ENCODE results near the gene ARHGDIB. TPM values are rescaled to one million over a fixed set of nuclear protein-coding genes. Genes with fewer than 3 reads are reported as not detected.

Gene ARHGDIB
- total RNA-seq, 4 donors from 2014 or later: 36.7 to 69.5 (median 48.3) TPM

- TF ChIP-seq POLR2AphosphoS5 (IDR thresholded peaks at IDR 0.05) (no peak), EP300 (IDR thresholded peaks at IDR 0.05; ENCODE audit: low read depth) (no peak), CTCF (IDR thresholded peaks at IDR 0.05) (no peak), POLR2A (IDR thresholded peaks at IDR 0.05) (no peak)
- no peaks in the 10 kb centered on the region for H3K27me3 ChIP-seq
- in situ Hi-C loops (cut with MboI; ENCODE audit: low pct_ligation_motif_present in 1 of 4, low pct_unique_long_range_greater_than_20kb in 1 of 4, low sequenced_read_pairs in 3 of 4) (no loop called here), intact Hi-C loops (cut with DNase I; ENCODE audit: low total_unique reads) (no loop called here)
- H3K9me3 ChIP-seq: no peaks in the 10 kb centered on the region
- whole genome bisulfite sequencing, 2 donors (ENCODE audit: low coverage in 1 of 2): 49 to 78% methylated on average over 2 of the region's 2 CpGs
- H3K4me3 ChIP-seq: no peak overlapping the region
- H3K36me3 ChIP-seq: no peaks in the 10 kb centered on the region
- H3K27ac ChIP-seq: peak overlapping the region in 1 of 4 donors; percentile 25
- H3K4me1 ChIP-seq: peaks cover 0 to 6% (median 0%) of the 10 kb centered on the region in 4 donors
- DNase-seq: no peak
Observed at GRCh38 chr12:14902465-14902864, 58.9 kb downstream of the ARHGDIB start.

- intact Hi-C loops (cut with DNase I; ENCODE audit: low total_unique reads) (no loop called here), in situ Hi-C loops (cut with MboI; ENCODE audit: low pct_ligation_motif_present in 1 of 4, low pct_unique_long_range_greater_than_20kb in 1 of 4, low sequenced_read_pairs in 3 of 4) (no loop called here)
- H3K9me3 ChIP-seq: no peaks in the 10 kb centered on the region
- no peaks in the 10 kb centered on the region for H3K36me3 ChIP-seq
- no peak overlapping the region for H3K4me3 ChIP-seq
- 89 to 100% methylated on average over 1 of the region's 1 CpG for WGBS, 2 donors (ENCODE audit: low coverage in 1 of 2)
- no peak for DNase-seq
- peaks cover 0 to 6% (median 0%) of the 10 kb centered on the region in 4 donors for H3K4me1 ChIP-seq
- H3K27me3 ChIP-seq: no peaks in the 10 kb centered on the region
- TF ChIP-seq EP300 (IDR thresholded peaks at IDR 0.05; ENCODE audit: low read depth) (no peak), CTCF (IDR thresholded peaks at IDR 0.05) (no peak)
- peak overlapping the region in 2 of 4 donors; percentile 8 to 36 for H3K27ac ChIP-seq
Observed at GRCh38 chr12:14901228-14901562, 60.2 kb downstream of the ARHGDIB start.

GRCh38 chr12:14900521-14901227 lies 60.7 kb downstream of the ARHGDIB start:
- Histone ChIP-seq H3K36me3 (no peaks in the 10 kb centered on the region), H3K4me1 (peaks cover 0 to 6% (median 0%) of the 10 kb centered on the region in 4 donors), H3K27ac (no peak overlapping the region), H3K9me3 (no peaks in the 10 kb centered on the region), H3K4me3 (no peak overlapping the region), H3K27me3 (no peaks in the 10 kb centered on the region)
- WGBS, 2 donors (ENCODE audit: low coverage in 1 of 2): 77 to 89% methylated on average over 5 of the region's 5 CpGs
- in situ Hi-C loops (cut with MboI; ENCODE audit: low pct_ligation_motif_present in 1 of 4, low pct_unique_long_range_greater_than_20kb in 1 of 4, low sequenced_read_pairs in 3 of 4): no loop called here
- TF ChIP-seq EP300 (IDR thresholded peaks at IDR 0.05; ENCODE audit: low read depth) (no peak), POLR2A (IDR thresholded peaks at IDR 0.05) (no peak), POLR2AphosphoS5 (IDR thresholded peaks at IDR 0.05) (no peak), CTCF (IDR thresholded peaks at IDR 0.05) (no peak)
- intact Hi-C loops (cut with DNase I; ENCODE audit: low total_unique reads): no loop called here
- no peak for DNase-seq

GRCh38 chr12:14896521-14897169 lies 64.8 kb downstream of the ARHGDIB start:
- intact Hi-C loops (cut with DNase I; ENCODE audit: low total_unique reads) (no loop called here), in situ Hi-C loops (cut with MboI; ENCODE audit: low pct_ligation_motif_present in 1 of 4, low pct_unique_long_range_greater_than_20kb in 1 of 4, low sequenced_read_pairs in 3 of 4) (no loop called here)
- H3K36me3 ChIP-seq: no peaks in the 10 kb centered on the region
- H3K4me3 ChIP-seq: no peak overlapping the region
- no peaks in the 10 kb centered on the region for H3K27me3 ChIP-seq
- no peak for TF ChIP-seq POLR2A (IDR thresholded peaks at IDR 0.05)
- TF ChIP-seq CTCF (IDR thresholded peaks at IDR 0.05): no peak
- TF ChIP-seq EP300 (IDR thresholded peaks at IDR 0.05; ENCODE audit: low read depth): no peak
- TF ChIP-seq POLR2AphosphoS5 (IDR thresholded peaks at IDR 0.05): no peak
- no peaks in the 10 kb centered on the region for H3K4me1 ChIP-seq
- no peak for DNase-seq
- H3K27ac ChIP-seq: peak overlapping the region in 2 of 4 donors; percentile 7 to 37
- no peaks in the 10 kb centered on the region for H3K9me3 ChIP-seq
- WGBS, 2 donors (ENCODE audit: low coverage in 1 of 2): 74 to 80% methylated on average over 6 to 7 of the region's 7 CpGs

Measured in transverse colon (tissue), 4 donors.